HG03095 (cell line): ENCODE measurements around the gene HID1.
"Not testable (repeated sequence)": the region's sequence is repeated elsewhere in the genome, so short reads cannot be mapped to it uniquely, and the experiment has no call there.

Source experiments
- ATAC-seq: cut with Tn5 transposase; IDR thresholded peaks from one replicate; pipeline ENCODE4 v1.9.1; 2021; ENCODE audit warnings: moderate library complexity; ENCODE audit not compliant: unreplicated experiment

Gene HID1

GRCh38 chr17:75001915-75002843 is 29.6 kb upstream of the HID1 start:
- no peak for ATAC-seq

GRCh38 chr17:74999523-74999922 is 27.0 kb upstream of the HID1 start:
- no peak for ATAC-seq

GRCh38 chr17:74998783-74999182 is 26.2 kb upstream of the HID1 start:
- no peak for ATAC-seq

- no peak for ATAC-seq
Measured at GRCh38 chr17:74995847-74996246, 23.3 kb upstream of the HID1 start.

GRCh38 chr17:74994440-74994839 is 21.9 kb upstream of the HID1 start:
- no peak for ATAC-seq

GRCh38 chr17:74992223-74992622 is 19.7 kb upstream of the HID1 start:
- ATAC-seq = no peak

GRCh38 chr17:74990581-74991105 is 18.1 kb upstream of the HID1 start:
- no peak for ATAC-seq

- peak; percentile 11 for ATAC-seq
Measured at GRCh38 chr17:74987909-74988711, 15.6 kb upstream of the HID1 start.

GRCh38 chr17:74987418-74987908 is 14.9 kb upstream of the HID1 start, which contains the start of gene CDR2L:
Gene CDR2L (plus strand): TSS chr17:74987632. CDS start chr17:74988044, 412 bp downstream.
- peak; percentile 94 for ATAC-seq

- no peak for ATAC-seq
Measured at GRCh38 chr17:74986206-74986576, 13.6 kb upstream of the HID1 start.

GRCh38 chr17:74982663-74983313 is 10.2 kb upstream of the HID1 start:
- ATAC-seq = not testable (repeated sequence)

- no peak for ATAC-seq
Measured at GRCh38 chr17:74981979-74982662, 9.6 kb upstream of the HID1 start.

GRCh38 chr17:74981318-74981978 is 8.9 kb upstream of the HID1 start:
- ATAC-seq = no peak

- ATAC-seq = no peak
Measured at GRCh38 chr17:74979408-74980146, 7.0 kb upstream of the HID1 start.

GRCh38 chr17:74978240-74978639 is 5.7 kb upstream of the HID1 start:
- no peak for ATAC-seq

GRCh38 chr17:74977802-74978201 is 5.2 kb upstream of the HID1 start:
- ATAC-seq = no peak

- ATAC-seq = no peak
Measured at GRCh38 chr17:74975943-74976342, 3.4 kb upstream of the HID1 start.

GRCh38 chr17:74972973-74973328 is 392 bp upstream of the HID1 start:
- ATAC-seq = no peak

- ATAC-seq = no peak
Measured at GRCh38 chr17:74971842-74972106, 785 bp downstream of the HID1 start.
